ENCODE results near the gene TBC1D16. TPM values are rescaled to one million over a fixed set of nuclear protein-coding genes. Genes with fewer than 3 reads are reported as not detected.

TBC1D16 gene
- total RNA-seq, 6 experiments from 2014 or later = 15.1 to 25.5 (median 17.9) TPM

DNA sequence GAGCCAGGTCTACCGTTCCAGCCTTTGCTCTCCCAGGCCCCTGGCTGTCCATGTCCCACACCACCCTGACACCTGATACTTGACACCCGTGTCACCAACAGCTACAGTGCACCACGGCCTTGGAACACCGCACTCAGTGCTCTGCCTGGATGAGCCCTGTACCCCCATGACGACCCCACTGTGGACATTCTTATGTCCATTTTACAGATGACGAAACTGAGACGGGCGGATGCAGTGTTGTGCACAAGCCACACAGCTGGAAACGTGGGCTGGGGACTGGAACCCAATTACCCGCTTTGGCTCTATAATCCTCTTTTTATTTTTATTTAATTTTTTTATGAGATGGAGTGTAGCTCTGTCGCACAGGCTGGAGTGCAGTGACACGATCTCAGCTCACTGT lies 112.9 kb downstream of the TBC1D16 start:
- Mint-ChIP-seq H3K4me1 (ENCODE audit: low read depth) (no peaks in the 10 kb centered on the region), H3K27ac (no peak overlapping the region), H3K4me3 (no peak overlapping the region), H3K36me3 (ENCODE audit: low read depth) (no peaks in the 10 kb centered on the region), H3K27me3 (ENCODE audit: insufficient read depth) (peaks cover 27% of the 10 kb centered on the region), H3K9me3 (no peaks in the 10 kb centered on the region)
- TF ChIP-seq, protein P1, sequence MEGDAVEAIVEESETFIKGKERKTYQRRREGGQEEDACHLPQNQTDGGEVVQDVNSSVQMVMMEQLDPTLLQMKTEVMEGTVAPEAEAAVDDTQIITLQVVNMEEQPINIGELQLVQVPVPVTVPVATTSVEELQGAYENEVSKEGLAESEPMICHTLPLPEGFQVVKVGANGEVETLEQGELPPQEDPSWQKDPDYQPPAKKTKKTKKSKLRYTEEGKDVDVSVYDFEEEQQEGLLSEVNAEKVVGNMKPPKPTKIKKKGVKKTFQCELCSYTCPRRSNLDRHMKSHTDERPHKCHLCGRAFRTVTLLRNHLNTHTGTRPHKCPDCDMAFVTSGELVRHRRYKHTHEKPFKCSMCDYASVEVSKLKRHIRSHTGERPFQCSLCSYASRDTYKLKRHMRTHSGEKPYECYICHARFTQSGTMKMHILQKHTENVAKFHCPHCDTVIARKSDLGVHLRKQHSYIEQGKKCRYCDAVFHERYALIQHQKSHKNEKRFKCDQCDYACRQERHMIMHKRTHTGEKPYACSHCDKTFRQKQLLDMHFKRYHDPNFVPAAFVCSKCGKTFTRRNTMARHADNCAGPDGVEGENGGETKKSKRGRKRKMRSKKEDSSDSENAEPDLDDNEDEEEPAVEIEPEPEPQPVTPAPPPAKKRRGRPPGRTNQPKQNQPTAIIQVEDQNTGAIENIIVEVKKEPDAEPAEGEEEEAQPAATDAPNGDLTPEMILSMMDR (IDR thresholded peaks at IDR 0.05) = no peak
- no peak for DNase-seq

DNA sequence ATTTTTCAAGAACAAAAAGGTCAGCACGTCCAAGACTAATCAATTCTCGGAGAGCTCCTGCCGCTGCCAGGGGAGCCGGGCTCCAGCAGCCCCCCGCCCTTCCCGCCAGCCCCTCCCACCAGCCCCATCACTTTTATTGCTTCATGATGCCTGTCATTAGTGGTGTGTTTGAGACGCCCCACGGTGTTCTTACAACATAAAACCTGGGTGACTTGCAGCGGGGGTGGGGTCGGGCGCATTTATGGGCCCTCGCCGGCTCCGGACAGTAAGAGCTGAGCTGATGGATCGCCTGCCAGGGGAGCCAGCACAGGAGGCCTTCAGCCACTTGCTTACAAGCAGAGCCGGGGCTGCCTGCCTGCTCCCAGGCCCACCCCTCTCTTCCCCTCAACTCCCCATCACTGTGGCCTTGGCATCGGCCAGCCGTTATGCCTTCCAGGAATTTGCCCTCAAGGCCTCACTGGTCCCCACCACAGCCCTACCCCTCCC lies 113.5 kb downstream of the TBC1D16 start:
- DNase-seq = no peak

DNA sequence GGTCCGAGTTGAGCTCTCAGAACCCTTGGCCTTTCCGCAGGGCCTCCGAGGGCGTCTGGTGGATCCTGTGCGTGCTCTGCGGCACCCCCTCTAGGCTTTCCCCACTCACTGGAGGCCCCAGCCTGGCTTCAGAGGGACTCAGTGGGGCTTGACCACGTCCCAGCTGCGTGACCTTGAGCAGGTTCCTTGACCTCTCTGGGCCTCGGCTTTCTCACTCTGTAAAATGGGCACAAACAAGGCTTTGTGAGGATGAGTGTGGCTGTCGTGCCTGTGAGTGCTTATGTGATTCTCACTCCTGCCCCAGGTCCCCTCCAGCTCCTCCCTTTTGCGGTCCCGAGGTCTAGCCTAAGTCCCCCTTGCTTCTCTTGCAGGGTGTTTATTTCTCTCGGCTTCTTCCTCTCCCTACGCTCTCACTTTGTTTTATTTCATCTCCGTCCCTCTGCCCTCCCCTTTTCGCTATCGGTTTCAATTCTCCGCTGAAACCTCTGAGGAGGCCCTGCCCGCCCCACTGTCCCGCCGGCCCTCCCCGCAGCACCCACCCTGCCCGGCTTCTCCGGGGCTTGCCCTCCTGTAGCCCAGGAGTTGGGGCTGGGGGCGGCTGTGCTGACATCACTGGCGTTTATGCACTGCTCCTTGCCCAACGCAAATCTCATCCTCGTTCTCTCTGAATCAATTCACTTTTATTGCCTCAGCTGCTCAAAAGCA lies 114.1 kb downstream of the TBC1D16 start:
- H3K27ac Mint-ChIP-seq = no peak overlapping the region
- H3K9me3 Mint-ChIP-seq = no peaks in the 10 kb centered on the region
- H3K4me3 Mint-ChIP-seq = no peak overlapping the region; the same call in 1 of the 2 replicates
- peaks cover 30% of the 10 kb centered on the region for H3K27me3 Mint-ChIP-seq (ENCODE audit: insufficient read depth)
- TF ChIP-seq, protein P1 (IDR thresholded peaks at IDR 0.05) = no peak
- DNase-seq = no peak
- H3K36me3 Mint-ChIP-seq (ENCODE audit: low read depth) = no peaks in the 10 kb centered on the region
- no peaks in the 10 kb centered on the region for H3K4me1 Mint-ChIP-seq (ENCODE audit: low read depth)

More for the DNA sequence above, 113.5 kb downstream of the TBC1D16 start:
- Mint-ChIP-seq H3K4me3 (no peak overlapping the region; the same call in 1 of the 2 replicates), H3K27ac (no peak overlapping the region), H3K36me3 (ENCODE audit: low read depth) (no peaks in the 10 kb centered on the region), H3K4me1 (ENCODE audit: low read depth) (no peaks in the 10 kb centered on the region), H3K27me3 (ENCODE audit: insufficient read depth) (peaks cover 32% of the 10 kb centered on the region), H3K9me3 (no peaks in the 10 kb centered on the region)
- TF ChIP-seq, protein P1 (IDR thresholded peaks at IDR 0.05) = no peak

DNA sequence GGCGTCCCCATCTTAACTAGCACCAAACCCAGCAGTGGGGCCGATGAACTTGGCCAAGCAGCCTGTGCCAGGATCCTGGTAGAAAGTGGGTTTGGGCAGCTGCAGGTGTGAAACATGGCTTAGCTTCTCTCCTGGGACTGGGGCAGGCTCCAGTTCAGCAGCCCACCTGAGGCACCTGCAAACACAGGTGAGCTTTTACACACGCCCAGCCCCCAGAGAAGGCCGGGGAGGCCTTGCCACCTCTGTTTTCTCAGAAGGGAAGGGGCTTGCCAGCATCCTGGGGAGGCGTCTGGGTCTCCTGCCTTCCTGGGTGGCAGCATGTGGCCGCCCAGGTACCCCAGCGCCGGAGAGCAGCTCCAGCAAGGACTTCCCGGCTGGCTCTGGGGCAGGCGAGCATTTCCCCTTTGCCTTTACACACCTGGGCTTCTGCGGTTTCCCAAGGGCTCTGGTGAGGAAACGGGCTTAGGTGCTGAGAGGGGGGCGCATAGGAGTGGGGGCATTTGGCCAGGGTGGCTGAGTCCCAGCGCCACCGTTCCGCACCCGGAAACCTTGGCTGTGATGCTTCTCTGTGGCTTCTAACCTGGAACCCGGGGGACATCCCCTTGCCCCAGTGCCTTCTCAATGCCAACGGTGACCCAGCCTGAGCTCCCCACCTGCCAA lies 114.8 kb downstream of the TBC1D16 start:
- H3K9me3 Mint-ChIP-seq = no peaks in the 10 kb centered on the region

DNA sequence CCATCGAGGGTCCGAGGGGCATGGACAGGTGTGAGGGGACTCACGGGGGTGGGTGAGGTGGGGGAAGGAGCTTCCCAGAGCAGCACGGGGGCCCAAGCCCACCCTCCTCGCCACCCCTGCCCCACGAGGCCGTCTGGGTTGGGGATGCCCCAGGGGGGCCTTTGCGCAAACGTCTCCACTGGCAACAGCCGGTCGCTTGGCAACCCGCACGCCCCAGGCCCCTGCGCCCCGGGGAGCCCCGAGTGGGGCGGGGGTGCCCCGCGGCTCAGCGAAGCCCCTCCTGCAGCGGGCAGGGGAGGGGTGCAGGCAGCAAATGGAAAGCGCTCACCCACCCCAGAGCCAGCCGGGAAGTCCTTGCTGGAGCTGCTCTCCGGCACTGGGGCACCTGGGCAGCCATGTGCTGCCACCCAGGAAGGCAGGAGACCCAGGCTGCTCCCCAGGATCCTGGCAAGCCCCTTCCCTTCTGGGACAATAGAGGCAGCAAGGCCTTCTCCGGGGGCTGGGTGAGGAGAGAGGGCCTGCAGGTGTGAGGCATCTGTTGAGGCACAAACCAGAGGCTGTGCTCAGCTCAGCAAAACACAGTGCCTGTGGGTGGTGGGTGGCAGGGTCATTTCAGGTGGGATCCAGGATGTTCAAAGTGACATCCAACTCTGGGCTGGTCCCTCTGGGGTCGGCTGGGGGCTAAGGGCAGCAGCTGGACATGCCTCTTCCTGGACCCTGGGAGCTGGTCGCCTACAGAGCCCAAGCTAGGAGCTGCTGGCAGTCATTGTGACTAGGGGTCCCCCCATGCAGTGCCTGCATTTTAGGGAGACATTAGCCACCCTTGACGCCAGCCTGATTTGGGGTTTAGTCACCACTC lies 115.6 kb downstream of the TBC1D16 start:
- Mint-ChIP-seq H3K36me3 (ENCODE audit: low read depth) (no peaks in the 10 kb centered on the region), H3K4me3 (no peak overlapping the region), H3K27ac (no peak overlapping the region), H3K4me1 (ENCODE audit: low read depth) (no peaks in the 10 kb centered on the region), H3K27me3 (ENCODE audit: insufficient read depth) (peaks cover 35% of the 10 kb centered on the region), H3K9me3 (no peaks in the 10 kb centered on the region)
- TF ChIP-seq, protein P1 (IDR thresholded peaks at IDR 0.05) = no peak
- DNase-seq = no peak

More for the DNA sequence above, 114.8 kb downstream of the TBC1D16 start:
- TF ChIP-seq, protein P1 (IDR thresholded peaks at IDR 0.05) = no peak
- H3K27ac Mint-ChIP-seq = no peak overlapping the region
- H3K4me3 Mint-ChIP-seq = no peak overlapping the region
- no peaks in the 10 kb centered on the region for H3K36me3 Mint-ChIP-seq (ENCODE audit: low read depth)
- H3K27me3 Mint-ChIP-seq (ENCODE audit: insufficient read depth) = peaks cover 30% of the 10 kb centered on the region
- no peak for DNase-seq
- H3K4me1 Mint-ChIP-seq (ENCODE audit: low read depth) = no peaks in the 10 kb centered on the region
